Mesodermal cell (in vitro differentiated cells): ENCODE results near the gene ARFRP1.

Experiments used
- H3K27ac ChIP-seq: 2 replicates; pipeline ENCODE4 v1.7.0; 2013; ENCODE audit warnings: mild to moderate bottlenecking, low read depth, low read length, moderate library complexity; ENCODE audit not compliant: severe bottlenecking
- H3K36me3 ChIP-seq: 2 replicates; pipeline ENCODE4 v1.7.1; 2013; ENCODE audit warnings: mild to moderate bottlenecking, low read length, moderate library complexity; ENCODE audit not compliant: control insufficient read depth, insufficient read depth
- H3K4me1 ChIP-seq: one replicate; pipeline ENCODE4 v1.7.1; 2013; ENCODE audit warnings: mild to moderate bottlenecking, low read length; ENCODE audit not compliant: insufficient read depth, control insufficient read depth, poor library complexity, severe bottlenecking
- H3K4me3 ChIP-seq: 2 replicates; pipeline ENCODE4 v1.7.0; 2013; ENCODE audit warnings: low read length, control low read depth, mild to moderate bottlenecking; ENCODE audit not compliant: insufficient read depth, poor library complexity, severe bottlenecking; ENCODE audit errors: extremely low read depth
- H3K9me3 ChIP-seq: 2 replicates; pipeline ENCODE4 v1.7.1; 2013; ENCODE audit warnings: mild to moderate bottlenecking, low read length, moderate library complexity; ENCODE audit not compliant: control insufficient read depth
- WGBS, 2 experiments: methylation state at CpG; one replicate each; pipeline ENCODE4 v1.1.5; 2013; ENCODE audit warnings: missing lambda C conversion rate in 2 of 2; ENCODE audit not compliant: insufficient coverage in 2 of 2; 5-methylcytosine and 5-hydroxymethylcytosine counted together

The ARFRP1 gene

GRCh38 chr20:63687419-63688178 lies 20.2 kb downstream of the ARFRP1 start:
- Histone ChIP-seq H3K4me3 (no peak overlapping the region), H3K9me3 (no peaks in the 10 kb centered on the region), H3K36me3 (no peaks in the 10 kb centered on the region), H3K27ac (no peak overlapping the region), H3K4me1 (peaks cover 22% of the 10 kb centered on the region)
- WGBS, 2 experiments, result 96 to 97% methylated on average over 19 to 26 of the region's 29 CpGs

- Histone ChIP-seq H3K4me3 (no peak overlapping the region), H3K36me3 (no peaks in the 10 kb centered on the region), H3K9me3 (no peaks in the 10 kb centered on the region), H3K4me1 (peaks cover 26% of the 10 kb centered on the region), H3K27ac (peak overlapping the region; percentile 73)
- 91 to 92% methylated on average over 41 of the region's 45 CpGs for WGBS, 2 experiments
These were observed 21.1 kb downstream of the ARFRP1 start for GRCh38 chr20:63686492-63687321.

GRCh38 chr20:63686094-63686491 lies 21.7 kb downstream of the ARFRP1 start:
- WGBS, 2 experiments, result 93 to 96% methylated on average over 24 of the region's 24 CpGs
- H3K27ac ChIP-seq, result peak overlapping the region; percentile 73

GRCh38 chr20:63685269-63686026 lies 22.3 kb downstream of the ARFRP1 start:
- WGBS, 2 experiments, result 91 to 93% methylated on average over 16 to 21 of the region's 21 CpGs
- peaks cover 28% of the 10 kb centered on the region for H3K4me1 ChIP-seq
- H3K9me3 ChIP-seq, result no peaks in the 10 kb centered on the region
- H3K27ac ChIP-seq, result no peak overlapping the region
- no peak overlapping the region for H3K4me3 ChIP-seq
- no peaks in the 10 kb centered on the region for H3K36me3 ChIP-seq

More at GRCh38 chr20:63686094-63686491, 21.7 kb downstream of the ARFRP1 start:
- Histone ChIP-seq H3K36me3 (no peaks in the 10 kb centered on the region), H3K9me3 (no peaks in the 10 kb centered on the region), H3K4me1 (peaks cover 28% of the 10 kb centered on the region), H3K4me3 (no peak overlapping the region)

- Histone ChIP-seq H3K36me3 (peaks cover 4% of the 10 kb centered on the region), H3K9me3 (no peaks in the 10 kb centered on the region), H3K4me3 (no peak overlapping the region), H3K4me1 (peaks cover 28% of the 10 kb centered on the region), H3K27ac (peak overlapping the region; percentile 81)
- 82 to 85% methylated on average over 15 to 18 of the region's 22 CpGs for WGBS, 2 experiments
These were observed 25.2 kb downstream of the ARFRP1 start for GRCh38 chr20:63682384-63683139.

- WGBS, 2 experiments, result 91 to 100% methylated on average over 4 to 8 of the region's 13 CpGs
- no peaks in the 10 kb centered on the region for H3K9me3 ChIP-seq
- H3K4me3 ChIP-seq, result no peak overlapping the region
- peaks cover 19% of the 10 kb centered on the region for H3K4me1 ChIP-seq
- peak overlapping the region; percentile 61 for H3K27ac ChIP-seq
- peaks cover 7% of the 10 kb centered on the region for H3K36me3 ChIP-seq
These were observed 26.1 kb downstream of the ARFRP1 start for GRCh38 chr20:63681609-63682142.

GRCh38 chr20:63680857-63681608 lies 26.7 kb downstream of the ARFRP1 start:
- H3K9me3 ChIP-seq, result no peaks in the 10 kb centered on the region
- no peak overlapping the region for H3K4me3 ChIP-seq
- no peak overlapping the region for H3K27ac ChIP-seq
- peaks cover 12% of the 10 kb centered on the region for H3K36me3 ChIP-seq
- H3K4me1 ChIP-seq, result peaks cover 13% of the 10 kb centered on the region
- WGBS, 2 experiments, result 96% methylated on average over 22 to 23 of the region's 23 CpGs

GRCh38 chr20:63680427-63680826 lies 27.3 kb downstream of the ARFRP1 start:
- 94 to 96% methylated on average over 9 to 13 of the region's 13 CpGs for WGBS, 2 experiments
- no peak overlapping the region for H3K27ac ChIP-seq
- H3K4me3 ChIP-seq, result no peak overlapping the region
- no peaks in the 10 kb centered on the region for H3K9me3 ChIP-seq
- H3K4me1 ChIP-seq, result peaks cover 11% of the 10 kb centered on the region
- H3K36me3 ChIP-seq, result peaks cover 18% of the 10 kb centered on the region

- Histone ChIP-seq H3K36me3 (peaks cover 20% of the 10 kb centered on the region), H3K4me3 (no peak overlapping the region), H3K9me3 (no peaks in the 10 kb centered on the region), H3K27ac (no peak overlapping the region), H3K4me1 (peaks cover 11% of the 10 kb centered on the region)
- 92 to 96% methylated on average over 18 to 19 of the region's 19 CpGs for WGBS, 2 experiments
These were observed 27.9 kb downstream of the ARFRP1 start for GRCh38 chr20:63679799-63680305.
